Skeletal muscle cell (primary cell): Measurements from ENCODE around the gene SMIM13.
"Not testable (repeated sequence)": the region's sequence is repeated elsewhere in the genome, so short reads cannot be mapped to it uniquely, and the experiment has no call there.

Experiments
- DNase-seq: peaks from one replicate; pipeline ENCODE4 v3.0.0-alpha.2; 2010; ENCODE audit warnings: low read depth
- H3K4me3 ChIP-seq: 2 replicates; pipeline ENCODE4 v1.5.1; 2011; ENCODE audit warnings: low read depth, mild to moderate bottlenecking, control low read depth, low read length, moderate library complexity

Gene SMIM13

GRCh38 chr6:11113038-11113437 lies 19.4 kb downstream of the SMIM13 start:
- no peak for DNase-seq
- H3K4me3 ChIP-seq = no peak overlapping the region

GRCh38 chr6:11115808-11116536 lies 22.3 kb downstream of the SMIM13 start:
- H3K4me3 ChIP-seq, DNase-seq: not testable (repeated sequence)

GRCh38 chr6:11120271-11121005 lies 26.8 kb downstream of the SMIM13 start:
- no peak overlapping the region for H3K4me3 ChIP-seq
- DNase-seq = no peak

GRCh38 chr6:11121851-11122250 lies 28.2 kb downstream of the SMIM13 start:
- DNase-seq = peak; percentile 43
- H3K4me3 ChIP-seq = no peak overlapping the region

- H3K4me3 ChIP-seq = no peak overlapping the region
- no peak for DNase-seq
Observed at GRCh38 chr6:11122380-11122779, 28.7 kb downstream of the SMIM13 start.

GRCh38 chr6:11123978-11124377 lies 30.3 kb downstream of the SMIM13 start:
- DNase-seq = no peak

GRCh38 chr6:11126876-11127275 lies 33.2 kb downstream of the SMIM13 start:
- no peak overlapping the region for H3K4me3 ChIP-seq
- DNase-seq = no peak

More at GRCh38 chr6:11123978-11124377, 30.3 kb downstream of the SMIM13 start:
- no peak overlapping the region for H3K4me3 ChIP-seq

- no peak for DNase-seq
- no peak overlapping the region for H3K4me3 ChIP-seq
Observed at GRCh38 chr6:11128608-11129007, 35.0 kb downstream of the SMIM13 start.

- DNase-seq = no peak
- no peak overlapping the region for H3K4me3 ChIP-seq
Observed at GRCh38 chr6:11129908-11130565, 36.4 kb downstream of the SMIM13 start.

- H3K4me3 ChIP-seq = no peak overlapping the region
- no peak for DNase-seq
Observed at GRCh38 chr6:11130605-11131004, 37.0 kb downstream of the SMIM13 start.

GRCh38 chr6:11132194-11132888 lies 38.7 kb downstream of the SMIM13 start:
- DNase-seq = no peak
- no peak overlapping the region for H3K4me3 ChIP-seq

- no peak for DNase-seq
- no peak overlapping the region for H3K4me3 ChIP-seq
Observed at GRCh38 chr6:11133281-11133680, 39.6 kb downstream of the SMIM13 start.

- no peak overlapping the region for H3K4me3 ChIP-seq
- no peak for DNase-seq
Observed at GRCh38 chr6:11136809-11137208, 43.2 kb downstream of the SMIM13 start.

GRCh38 chr6:11139051-11139960 lies 45.7 kb downstream of the SMIM13 start:
- H3K4me3 ChIP-seq = no peak overlapping the region
- no peak for DNase-seq

- no peak for DNase-seq
Observed at GRCh38 chr6:11140056-11140455, 46.4 kb downstream of the SMIM13 start.

GRCh38 chr6:11141295-11141694 lies 47.7 kb downstream of the SMIM13 start:
- no peak overlapping the region for H3K4me3 ChIP-seq
- DNase-seq = no peak

More at GRCh38 chr6:11140056-11140455, 46.4 kb downstream of the SMIM13 start:
- no peak overlapping the region for H3K4me3 ChIP-seq

- no peak for DNase-seq
- no peak overlapping the region for H3K4me3 ChIP-seq
Observed at GRCh38 chr6:11142296-11143027, 48.8 kb downstream of the SMIM13 start.
